Measurements from ENCODE around the gene CORIN. TPM values are rescaled to one million over a fixed set of nuclear protein-coding genes. Genes with fewer than 3 reads are reported as not detected.

Gene CORIN
- total RNA-seq, 1 donor from 2014 or later: 2.6 TPM

DNA sequence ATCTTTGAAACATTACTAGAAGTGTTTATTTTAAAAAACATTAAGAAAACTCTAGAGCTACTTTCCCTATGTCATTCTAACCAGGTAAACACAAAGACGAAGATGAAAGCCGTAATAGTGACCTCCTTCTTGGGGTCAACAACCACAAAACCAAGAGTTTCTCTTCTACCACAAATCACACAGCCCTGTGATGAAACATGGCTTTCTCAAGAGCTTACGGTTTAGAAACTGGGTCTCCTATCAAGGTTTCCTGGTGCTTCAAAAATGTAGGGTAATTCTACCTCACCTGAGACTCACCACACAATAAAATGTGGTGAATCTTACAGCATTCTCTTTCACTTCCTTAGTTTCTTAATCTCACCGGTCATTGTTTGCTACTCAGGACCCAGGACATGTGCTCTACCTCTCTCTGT lies 50.9 kb downstream of the CORIN start:
- DNase-seq (ENCODE audit: extremely low spot score, unreplicated experiment): no peak
- Mint-ChIP-seq H3K9me3 (ENCODE audit: unreplicated experiment) (no peaks in the 10 kb centered on the region), H3K27ac (ENCODE audit: unreplicated experiment) (no peak overlapping the region), H3K4me3 (ENCODE audit: unreplicated experiment) (no peak overlapping the region), H3K27me3 (ENCODE audit: unreplicated experiment) (peaks cover 30% of the 10 kb centered on the region), H3K36me3 (ENCODE audit: unreplicated experiment) (no peaks in the 10 kb centered on the region), H3K4me1 (ENCODE audit: unreplicated experiment) (no peaks in the 10 kb centered on the region)
- TF ChIP-seq, protein P1, sequence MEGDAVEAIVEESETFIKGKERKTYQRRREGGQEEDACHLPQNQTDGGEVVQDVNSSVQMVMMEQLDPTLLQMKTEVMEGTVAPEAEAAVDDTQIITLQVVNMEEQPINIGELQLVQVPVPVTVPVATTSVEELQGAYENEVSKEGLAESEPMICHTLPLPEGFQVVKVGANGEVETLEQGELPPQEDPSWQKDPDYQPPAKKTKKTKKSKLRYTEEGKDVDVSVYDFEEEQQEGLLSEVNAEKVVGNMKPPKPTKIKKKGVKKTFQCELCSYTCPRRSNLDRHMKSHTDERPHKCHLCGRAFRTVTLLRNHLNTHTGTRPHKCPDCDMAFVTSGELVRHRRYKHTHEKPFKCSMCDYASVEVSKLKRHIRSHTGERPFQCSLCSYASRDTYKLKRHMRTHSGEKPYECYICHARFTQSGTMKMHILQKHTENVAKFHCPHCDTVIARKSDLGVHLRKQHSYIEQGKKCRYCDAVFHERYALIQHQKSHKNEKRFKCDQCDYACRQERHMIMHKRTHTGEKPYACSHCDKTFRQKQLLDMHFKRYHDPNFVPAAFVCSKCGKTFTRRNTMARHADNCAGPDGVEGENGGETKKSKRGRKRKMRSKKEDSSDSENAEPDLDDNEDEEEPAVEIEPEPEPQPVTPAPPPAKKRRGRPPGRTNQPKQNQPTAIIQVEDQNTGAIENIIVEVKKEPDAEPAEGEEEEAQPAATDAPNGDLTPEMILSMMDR (IDR thresholded peaks at IDR 0.05): no peak

DNA sequence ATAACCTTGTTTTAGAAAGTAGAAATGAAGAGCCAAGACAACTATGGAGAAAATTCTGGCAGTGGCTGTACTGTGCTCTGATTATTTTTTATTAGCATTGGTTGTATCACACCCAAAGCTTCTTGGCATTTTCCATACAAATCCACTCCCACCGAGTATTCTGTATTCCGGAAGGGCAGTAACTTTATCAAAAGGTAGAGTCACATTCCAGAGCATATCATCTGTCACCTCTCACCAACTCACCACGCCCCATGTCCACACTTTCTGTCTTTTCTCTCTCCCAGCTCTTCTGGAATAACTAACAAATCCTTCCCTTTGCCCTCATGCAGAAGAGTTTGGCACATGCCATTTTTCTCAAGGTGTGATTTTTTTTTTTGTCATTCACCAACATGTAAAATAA lies 52.7 kb downstream of the CORIN start:
- Mint-ChIP-seq H3K9me3 (ENCODE audit: unreplicated experiment) (no peaks in the 10 kb centered on the region), H3K4me1 (ENCODE audit: unreplicated experiment) (no peaks in the 10 kb centered on the region), H3K36me3 (ENCODE audit: unreplicated experiment) (no peaks in the 10 kb centered on the region), H3K27me3 (ENCODE audit: unreplicated experiment) (peaks cover 37% of the 10 kb centered on the region), H3K27ac (ENCODE audit: unreplicated experiment) (no peak overlapping the region), H3K4me3 (ENCODE audit: unreplicated experiment) (no peak overlapping the region)
- no peak for DNase-seq (ENCODE audit: extremely low spot score, unreplicated experiment)
- TF ChIP-seq, protein P1 (IDR thresholded peaks at IDR 0.05): no peak

GRCh38 chr4:47784222-47784621 lies 53.6 kb downstream of the CORIN start:
- Mint-ChIP-seq H3K4me1 (ENCODE audit: unreplicated experiment) (no peaks in the 10 kb centered on the region), H3K36me3 (ENCODE audit: unreplicated experiment) (no peaks in the 10 kb centered on the region), H3K4me3 (ENCODE audit: unreplicated experiment) (no peak overlapping the region), H3K27ac (ENCODE audit: unreplicated experiment) (no peak overlapping the region), H3K9me3 (ENCODE audit: unreplicated experiment) (no peaks in the 10 kb centered on the region), H3K27me3 (ENCODE audit: unreplicated experiment) (peaks cover 37% of the 10 kb centered on the region)
- TF ChIP-seq, protein P1 (IDR thresholded peaks at IDR 0.05): no peak
- no peak for DNase-seq (ENCODE audit: extremely low spot score, unreplicated experiment)

GRCh38 chr4:47776353-47776752 lies 61.5 kb downstream of the CORIN start:
- Mint-ChIP-seq H3K9me3 (ENCODE audit: unreplicated experiment) (no peaks in the 10 kb centered on the region), H3K27me3 (ENCODE audit: unreplicated experiment) (peaks cover 21% of the 10 kb centered on the region), H3K27ac (ENCODE audit: unreplicated experiment) (no peak overlapping the region), H3K4me3 (ENCODE audit: unreplicated experiment) (no peak overlapping the region), H3K4me1 (ENCODE audit: unreplicated experiment) (no peaks in the 10 kb centered on the region), H3K36me3 (ENCODE audit: unreplicated experiment) (no peaks in the 10 kb centered on the region)
- DNase-seq (ENCODE audit: extremely low spot score, unreplicated experiment): no peak
- TF ChIP-seq, protein P1 (IDR thresholded peaks at IDR 0.05): no peak

- no peak overlapping the region for H3K4me3 Mint-ChIP-seq (ENCODE audit: unreplicated experiment)
- no peak overlapping the region for H3K27ac Mint-ChIP-seq (ENCODE audit: unreplicated experiment)
- no peak for DNase-seq (ENCODE audit: extremely low spot score, unreplicated experiment)
- H3K36me3 Mint-ChIP-seq (ENCODE audit: unreplicated experiment): no peaks in the 10 kb centered on the region
- TF ChIP-seq, protein P1 (IDR thresholded peaks at IDR 0.05): no peak
- peaks cover 27% of the 10 kb centered on the region for H3K27me3 Mint-ChIP-seq (ENCODE audit: unreplicated experiment)
- H3K9me3 Mint-ChIP-seq (ENCODE audit: unreplicated experiment): no peaks in the 10 kb centered on the region
- H3K4me1 Mint-ChIP-seq (ENCODE audit: unreplicated experiment): no peaks in the 10 kb centered on the region
Measured at GRCh38 chr4:47774079-47774478, 63.8 kb downstream of the CORIN start.
